T-cell (primary cell): Measurements from ENCODE around the gene CDKN2B. TPM values are rescaled to one million over a fixed set of nuclear protein-coding genes. Genes with fewer than 3 reads are reported as not detected.
"Not testable (repeated sequence)": the region's sequence is repeated elsewhere in the genome, so short reads cannot be mapped to it uniquely, and the experiment has no call there.

Source experiments
- ATAC-seq, 4 experiments: fragments of 200-7000 bp in 3 of 4; fragments of 150-1000 bp in 1 of 4; cut with Tn5 transposase; replicated peaks in 1 of 4; 1 replicate in 3 of 4; 2 replicates in 1 of 4; pipeline ENCODE4 v1.10.0; 2021; ENCODE audit warnings: moderate library complexity in 3 of 4, mild to moderate bottlenecking in 2 of 4, moderate number of reproducible peaks in 1 of 4
- CTCF ChIA-PET, 2 donors: fragments of 300-600 bp; sonication (Branson Sonifier 250); formaldehyde crosslinking; loops; one replicate each; lab custom pipeline; 2022; ENCODE audit warnings: antibody characterized with exemption in 2 of 2; lab: Charles Lee
- POLR2A ChIA-PET, 2 donors: fragments of 300-600 bp; sonication (Branson Sonifier 250); formaldehyde crosslinking; loops; one replicate each; lab custom pipeline; 2022; ENCODE audit warnings: antibody characterized with exemption in 2 of 2; lab: Charles Lee
- DNase-seq, 35 experiments: peaks; one replicate each; pipeline versions ENCODE4 v3.0.0 to v3.0.0-alpha.2; 2013 to 2023
- H3K27ac ChIP-seq: one replicate; pipeline ENCODE4 v1.5.1; 2013; ENCODE audit warnings: low read length
- H3K27me3 ChIP-seq, 2 experiments: replicated peaks in 1 of 2; 1 replicate in 1 of 2; 2 replicates in 1 of 2; pipeline versions ENCODE4 v1.6.1 to v1.7.0; 2013; ENCODE audit warnings: low read length in 1 of 2, mixed read lengths in 1 of 2; ENCODE audit not compliant: control insufficient read depth in 2 of 2, insufficient read depth in 2 of 2; ENCODE audit errors: extremely low read depth in 1 of 2
- H3K36me3 ChIP-seq, 2 donors: 1 replicate in 1 of 2; 2 replicates in 1 of 2; pipeline versions ENCODE4 v1.6.1 to v1.7.0; 2013; ENCODE audit warnings: low read length in 1 of 2; ENCODE audit not compliant: control insufficient read depth in 2 of 2, insufficient read depth in 1 of 2; ENCODE audit errors: extremely low read depth in 1 of 2
- H3K4me1 ChIP-seq, 2 experiments: 1 replicate in 1 of 2; 2 replicates in 1 of 2; pipeline versions ENCODE4 v1.6.1 to v1.7.0; 2013; ENCODE audit warnings: low read length in 2 of 2, mixed read lengths in 1 of 2; ENCODE audit not compliant: insufficient read depth in 2 of 2, control insufficient read depth in 1 of 2; ENCODE audit errors: extremely low read depth in 1 of 2
- H3K4me3 ChIP-seq, 2 donors: 1 replicate in 1 of 2; 2 replicates in 1 of 2; pipeline versions ENCODE4 v1.5.1 to v1.7.0; 2013; ENCODE audit warnings: mild to moderate bottlenecking in 2 of 2, low read length in 1 of 2, moderate library complexity in 1 of 2; ENCODE audit not compliant: control insufficient read depth in 1 of 2; ENCODE audit errors: extremely low read depth in 1 of 2
- H3K9me3 ChIP-seq: 2 replicates; pipeline ENCODE4 v1.7.0; 2013
- H3K27ac Mint-ChIP-seq, 2 donors: one replicate each; pipeline ENCODE4 v1.8.0; 2020 to 2021; ENCODE audit warnings: mild to moderate bottlenecking in 2 of 2, mixed read lengths in 2 of 2
- H3K27me3 Mint-ChIP-seq, 2 donors: one replicate each; pipeline ENCODE4 v1.8.0; 2021 to 2022; ENCODE audit warnings: mixed read lengths in 2 of 2
- H3K36me3 Mint-ChIP-seq: one replicate; pipeline ENCODE4 v1.8.0; 2021; ENCODE audit warnings: mixed read lengths
- H3K4me1 Mint-ChIP-seq, 3 donors: one replicate each; pipeline ENCODE4 v1.8.0; 2020 to 2022; ENCODE audit warnings: mixed read lengths in 3 of 3, mild to moderate bottlenecking in 1 of 3
- H3K4me3 Mint-ChIP-seq, 3 donors: one replicate each; pipeline ENCODE4 v1.8.0; 2020 to 2022; ENCODE audit warnings: mild to moderate bottlenecking in 3 of 3, mixed read lengths in 3 of 3, moderate library complexity in 3 of 3
- H3K9me3 Mint-ChIP-seq, 3 donors: one replicate each; pipeline ENCODE4 v1.8.0; 2020 to 2022; ENCODE audit warnings: mixed read lengths in 3 of 3
- WGBS: methylation state at CpG from one replicate; pipeline ENCODE4 v1.1.5; 2013; ENCODE audit warnings: missing lambda C conversion rate; ENCODE audit not compliant: insufficient coverage; 5-methylcytosine and 5-hydroxymethylcytosine counted together
- total RNA-seq, 35 experiments: library from RNA in 6 of 35; stranded (reverse) in 6 of 35; fragments of 120-200 nt in 1 of 35; gene quantifications; one replicate each; pipeline versions ENCODE4 v1.2.1 to v1.2.4 and lab custom pipeline; 2013 to 2026

The CDKN2B gene
- total RNA-seq, 5 donors from 2014 or later (not counting 1 experiment from before 2014, with no cell fraction given): 0.33 to 4.4 (median 1.4) TPM

GRCh38 chr9:21964925-21965385 is 44.1 kb downstream of the CDKN2B start:
- ATAC-seq (peak; percentile 43 to 84 (median 56)), DNase-seq (peak in 32 of 35 experiments; percentile 13 to 80 (median 39))
- CTCF ChIA-PET: no interaction called here
- POLR2A ChIA-PET: interaction anchor here in 1 of 2 donors (0.7 kb wide), 1 partner anchor 158 kb away, joined by 10 read pairs; no protein-coding TSS in a partner anchor
- peaks cover 14 to 40% (median 32%) of the 10 kb centered on the region in 3 donors for H3K4me1 Mint-ChIP-seq
- H3K9me3 ChIP-seq: peaks cover 2% of the 10 kb centered on the region
- H3K36me3 ChIP-seq: no peaks in the 10 kb centered on the region
- peak overlapping the region; percentile 50 to 68 (median 66) for H3K4me3 Mint-ChIP-seq
- peaks cover 92 to 93% of the 10 kb centered on the region in 2 donors for H3K27me3 Mint-ChIP-seq
- 0% methylated on average over 22 of the region's 29 CpGs for WGBS
- peaks cover 5 to 21% (median 10%) of the 10 kb centered on the region in 3 donors for H3K9me3 Mint-ChIP-seq
- H3K27ac Mint-ChIP-seq: peak overlapping the region in 1 of 2 donors; percentile 64
- H3K27ac ChIP-seq: no peak overlapping the region
- peak overlapping the region; percentile 30 to 65 for H3K4me3 ChIP-seq
- peaks cover 38 to 56% of the 10 kb centered on the region in 2 experiments for H3K27me3 ChIP-seq
- H3K36me3 Mint-ChIP-seq: peaks cover 9% of the 10 kb centered on the region
- H3K4me1 ChIP-seq: peaks cover 0 to 32% of the 10 kb centered on the region in 2 experiments

GRCh38 chr9:21961569-21961968 is 47.5 kb downstream of the CDKN2B start:
- Histone ChIP-seq H3K27me3 (peaks cover 16 to 28% of the 10 kb centered on the region in 2 experiments), H3K4me1 (peaks cover 0 to 16% of the 10 kb centered on the region in 2 experiments), H3K4me3 (no peak overlapping the region), H3K9me3 (no peaks in the 10 kb centered on the region), H3K36me3 (no peaks in the 10 kb centered on the region), H3K27ac (no peak overlapping the region)
- ChIA-PET POLR2A (no interaction called here), CTCF (interaction anchor here in 1 of 2 donors (0.9 kb wide), 1 partner anchor 47 kb away, joined by 3 read pairs; no protein-coding TSS in a partner anchor)
- ATAC-seq (no peak), DNase-seq (no peak)
- no CpG with 5 or more reads among the region's 2 CpGs for WGBS
- Mint-ChIP-seq H3K9me3 (peaks cover 0 to 4% (median 0%) of the 10 kb centered on the region in 3 donors), H3K4me1 (peaks cover 12 to 19% (median 17%) of the 10 kb centered on the region in 3 donors), H3K36me3 (peaks cover under 1% of the 10 kb centered on the region), H3K27ac (no peak overlapping the region), H3K27me3 (peaks cover 63 to 66% of the 10 kb centered on the region in 2 donors), H3K4me3 (no peak overlapping the region)

GRCh38 chr9:21959268-21959667 is 49.8 kb downstream of the CDKN2B start:
- H3K4me3 Mint-ChIP-seq, H3K36me3 Mint-ChIP-seq, H3K36me3 ChIP-seq, H3K27ac Mint-ChIP-seq, H3K4me1 ChIP-seq, H3K4me3 ChIP-seq, H3K9me3 Mint-ChIP-seq, ATAC-seq, POLR2A ChIA-PET, DNase-seq, H3K27me3 ChIP-seq, H3K27ac ChIP-seq, CTCF ChIA-PET, H3K4me1 Mint-ChIP-seq, H3K9me3 ChIP-seq: not testable (repeated sequence)
- WGBS: 92% methylated on average over 12 of the region's 33 CpGs
- peaks cover 41 to 43% of the 10 kb centered on the region in 2 donors for H3K27me3 Mint-ChIP-seq

- DNase-seq (no peak), ATAC-seq (no peak)
- Histone ChIP-seq H3K27ac (no peak overlapping the region), H3K4me1 (no peaks in the 10 kb centered on the region), H3K36me3 (no peaks in the 10 kb centered on the region), H3K9me3 (no peaks in the 10 kb centered on the region), H3K4me3 (no peak overlapping the region), H3K27me3 (peaks cover 5% of the 10 kb centered on the region in 2 experiments)
- POLR2A ChIA-PET: interaction anchor here in 1 of 2 donors (0.6 kb wide), 1 partner anchor 28 kb away, joined by 3 read pairs; no protein-coding TSS in a partner anchor
- CTCF ChIA-PET: interaction anchor here in 1 of 2 donors (0.6 kb wide), 1 partner anchor 57 kb away, joined by 4 read pairs; no protein-coding TSS in a partner anchor
- H3K9me3 Mint-ChIP-seq: peaks cover 0 to 4% (median 0%) of the 10 kb centered on the region in 3 donors
- no peak overlapping the region for H3K4me3 Mint-ChIP-seq
- H3K27ac Mint-ChIP-seq: no peak overlapping the region
- peaks cover 36 to 38% of the 10 kb centered on the region in 2 donors for H3K27me3 Mint-ChIP-seq
- H3K36me3 Mint-ChIP-seq: no peaks in the 10 kb centered on the region
- no CpG with 5 or more reads among the region's 2 CpGs for WGBS
- H3K4me1 Mint-ChIP-seq: no peaks in the 10 kb centered on the region
Observed at GRCh38 chr9:21958833-21959232, 50.3 kb downstream of the CDKN2B start.

Other genes starting within 250 kb of the CDKN2B start
- 10 to 100 TPM; 32.0 to 41.9 (median 34.6) TPM for gene MTAP, start 206.7 kb downstream of the CDKN2B start, total RNA-seq
- 1 to 10 TPM; 3.6 to 9.3 (median 4.6) TPM for gene CDKN2A, start 14.9 kb downstream of the CDKN2B start, total RNA-seq
- 1 to 10 TPM; 1.1 to 1.5 (median 1.4) TPM for gene CDKN2B-AS1, start 14.5 kb downstream of the CDKN2B start, total RNA-seq